Endodermal cell (in vitro differentiated cells): ENCODE results near the gene SEMA6C. TPM values are rescaled to one million over a fixed set of nuclear protein-coding genes. Genes with fewer than 3 reads are reported as not detected.

Experiments used
- DNase-seq: peaks from one replicate; pipeline ENCODE4 v3.0.0-alpha.2; 2017
- H3K27ac ChIP-seq: 2 replicates; pipeline ENCODE4 v1.5.1; 2013; ENCODE audit warnings: mild to moderate bottlenecking, low read depth, low read length, moderate library complexity
- H3K27me3 ChIP-seq: 2 replicates; pipeline ENCODE4 v1.6.1; 2013; ENCODE audit warnings: mild to moderate bottlenecking, low read length, moderate library complexity; ENCODE audit not compliant: insufficient read depth, control insufficient read depth, poor library complexity, severe bottlenecking
- H3K36me3 ChIP-seq: 2 replicates; pipeline ENCODE4 v1.7.0; 2013; ENCODE audit warnings: mild to moderate bottlenecking, low read length, moderate library complexity; ENCODE audit not compliant: control insufficient read depth, insufficient read depth
- H3K4me1 ChIP-seq: one replicate; pipeline ENCODE4 v1.7.0; 2013; ENCODE audit warnings: low read length; ENCODE audit not compliant: control insufficient read depth, insufficient read depth
- H3K4me3 ChIP-seq: 2 replicates; pipeline ENCODE4 v1.5.1; 2013; ENCODE audit warnings: mild to moderate bottlenecking, low read length, moderate library complexity
- H3K9ac ChIP-seq: 2 replicates; pipeline ENCODE4 v1.6.1; 2013; ENCODE audit warnings: mild to moderate bottlenecking, low read length, moderate library complexity; ENCODE audit not compliant: poor library complexity, severe bottlenecking; ENCODE audit errors: extremely low read depth
- H3K9me3 ChIP-seq: 2 replicates; pipeline ENCODE4 v1.6.1; 2013; ENCODE audit warnings: mild to moderate bottlenecking, low read length, moderate library complexity; ENCODE audit not compliant: control insufficient read depth
- H3K27ac Mint-ChIP-seq: 2 replicates; pipeline ENCODE4 v1.8.0; 2020; ENCODE audit warnings: mixed read lengths
- H3K27me3 Mint-ChIP-seq: 2 replicates; pipeline ENCODE4 v1.8.0; 2021; ENCODE audit warnings: mild to moderate bottlenecking, mixed read lengths; ENCODE audit not compliant: insufficient read depth
- H3K36me3 Mint-ChIP-seq: 2 replicates; pipeline ENCODE4 v1.8.0; 2020; ENCODE audit warnings: low read depth, mixed read lengths
- H3K4me1 Mint-ChIP-seq: 2 replicates; pipeline ENCODE4 v1.8.0; 2020; ENCODE audit warnings: mixed read lengths
- H3K4me3 Mint-ChIP-seq: 2 replicates; pipeline ENCODE4 v1.8.0; 2020; ENCODE audit warnings: mild to moderate bottlenecking, moderate library complexity, mixed read lengths
- H3K9me3 Mint-ChIP-seq: 2 replicates; pipeline ENCODE4 v1.8.0; 2020; ENCODE audit warnings: mild to moderate bottlenecking, mixed read lengths
- WGBS, 2 experiments: methylation state at CpG; one replicate each; pipeline versions ENCODE4 v1.1.5 to v1.1.7; 2013; ENCODE audit warnings: missing lambda C conversion rate in 2 of 2, mixed read lengths in 1 of 2; ENCODE audit not compliant: insufficient coverage in 1 of 2, insufficient read length in 1 of 2; 5-methylcytosine and 5-hydroxymethylcytosine counted together
- total RNA-seq, 2 donors: library from RNA; stranded (reverse); fragmentation: NEBNext Ultra II Directional in 1 of 2; extraction: Animal tissue kit (Norgen Biotek cat#: 25700) in 1 of 2; gene quantifications; 2 replicates in 1 of 2; 3 replicates in 1 of 2; pipeline ENCODE4 v1.2.1, GENCODE V29; 2021
- TF ChIP-seq, protein P1 (sequence below): fragments of 200-600 bp; sonication (generic); conservative IDR thresholded peaks from 2 replicates; pipeline ENCODE4 v1.5.0; 2021; ENCODE audit warnings: antibody characterized with exemption, mild to moderate bottlenecking

SEMA6C gene
- total RNA-seq, 2 donors from 2014 or later, result 23.8 to 26.5 TPM

DNA sequence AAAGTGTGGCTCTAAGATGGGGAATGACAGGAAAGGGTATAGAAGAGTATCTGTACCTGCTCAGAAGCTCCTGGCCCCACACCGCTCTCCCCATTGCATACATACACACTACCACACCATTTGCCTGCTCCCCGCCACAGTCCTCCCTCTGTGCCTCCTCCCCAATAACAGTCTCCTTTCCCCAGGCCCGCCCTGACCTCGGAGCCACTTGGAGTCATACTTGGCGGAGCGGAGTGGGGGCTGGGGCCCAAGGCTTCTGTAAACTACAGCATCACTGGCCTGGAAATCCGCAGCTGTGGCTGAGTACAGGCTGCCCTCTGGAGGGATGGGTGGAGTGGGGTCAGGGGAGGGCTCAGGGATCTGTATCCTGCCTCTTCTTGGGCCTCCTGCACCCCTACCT is 8.6 kb downstream of the SEMA6C start:
- H3K4me1 Mint-ChIP-seq, result no peaks in the 10 kb centered on the region
- 96 to 100% methylated on average over 1 to 7 of the region's 7 CpGs for WGBS, 2 experiments

DNA sequence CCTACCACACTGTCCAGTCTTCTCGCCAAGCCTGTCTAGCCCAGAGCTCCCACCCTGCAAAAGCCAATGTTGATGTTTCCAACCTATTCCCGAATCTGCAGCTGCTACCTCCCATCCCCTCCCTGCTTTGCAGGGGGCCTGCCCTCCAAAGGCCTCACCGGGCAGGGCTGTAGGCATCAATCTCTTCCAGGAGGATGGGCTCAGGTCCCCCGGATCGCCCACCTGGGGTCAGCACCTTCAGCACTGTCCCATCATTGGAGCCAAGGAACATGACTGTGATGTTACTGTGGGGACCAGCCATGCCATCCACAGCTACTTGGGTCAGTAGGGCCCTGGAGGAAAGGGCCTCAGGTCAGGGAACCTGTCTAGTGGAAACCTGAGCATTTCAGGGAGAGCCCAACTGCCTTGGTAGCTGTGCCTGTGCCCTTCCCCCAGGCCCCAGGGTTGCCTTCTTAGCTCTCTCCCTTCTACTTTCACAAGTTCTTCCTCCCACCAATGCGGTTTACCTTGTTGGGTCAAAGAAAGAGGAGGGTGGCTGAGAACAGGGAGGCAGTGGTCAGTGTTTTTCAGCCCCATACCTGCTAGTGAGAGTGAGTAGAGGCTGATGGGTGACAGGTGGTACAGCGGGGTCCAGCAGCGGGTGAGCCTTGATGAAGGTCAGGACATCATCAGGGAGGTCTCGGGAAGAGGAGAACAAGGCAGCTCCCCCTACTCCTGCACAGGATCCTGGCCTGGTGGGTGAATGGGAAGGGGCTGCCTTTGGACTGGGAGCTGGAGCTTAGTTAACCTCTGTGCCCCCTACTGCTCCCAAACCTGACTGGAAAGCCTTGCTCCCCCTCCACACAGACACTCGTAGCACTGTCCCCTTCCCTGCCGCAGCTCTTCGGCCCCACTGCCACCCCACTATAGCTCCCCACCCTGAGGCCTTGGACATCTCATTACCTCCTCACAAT is 10.7 kb downstream of the SEMA6C start:
- Mint-ChIP-seq H3K27ac (no peak overlapping the region), H3K4me1 (no peaks in the 10 kb centered on the region)

More for the DNA sequence above, 8.6 kb downstream of the SEMA6C start:
- Mint-ChIP-seq H3K27me3 (peaks cover 14% of the 10 kb centered on the region), H3K4me3 (no peak overlapping the region), H3K9me3 (no peaks in the 10 kb centered on the region), H3K27ac (no peak overlapping the region), H3K36me3 (peaks cover 51% of the 10 kb centered on the region)
- Histone ChIP-seq H3K27me3 (no peaks in the 10 kb centered on the region), H3K4me1 (no peaks in the 10 kb centered on the region), H3K36me3 (peaks cover 49% of the 10 kb centered on the region), H3K9me3 (no peaks in the 10 kb centered on the region), H3K9ac (no peak overlapping the region), H3K27ac (no peak overlapping the region), H3K4me3 (no peak overlapping the region)
- DNase-seq, result no peak
- TF ChIP-seq, protein P1, sequence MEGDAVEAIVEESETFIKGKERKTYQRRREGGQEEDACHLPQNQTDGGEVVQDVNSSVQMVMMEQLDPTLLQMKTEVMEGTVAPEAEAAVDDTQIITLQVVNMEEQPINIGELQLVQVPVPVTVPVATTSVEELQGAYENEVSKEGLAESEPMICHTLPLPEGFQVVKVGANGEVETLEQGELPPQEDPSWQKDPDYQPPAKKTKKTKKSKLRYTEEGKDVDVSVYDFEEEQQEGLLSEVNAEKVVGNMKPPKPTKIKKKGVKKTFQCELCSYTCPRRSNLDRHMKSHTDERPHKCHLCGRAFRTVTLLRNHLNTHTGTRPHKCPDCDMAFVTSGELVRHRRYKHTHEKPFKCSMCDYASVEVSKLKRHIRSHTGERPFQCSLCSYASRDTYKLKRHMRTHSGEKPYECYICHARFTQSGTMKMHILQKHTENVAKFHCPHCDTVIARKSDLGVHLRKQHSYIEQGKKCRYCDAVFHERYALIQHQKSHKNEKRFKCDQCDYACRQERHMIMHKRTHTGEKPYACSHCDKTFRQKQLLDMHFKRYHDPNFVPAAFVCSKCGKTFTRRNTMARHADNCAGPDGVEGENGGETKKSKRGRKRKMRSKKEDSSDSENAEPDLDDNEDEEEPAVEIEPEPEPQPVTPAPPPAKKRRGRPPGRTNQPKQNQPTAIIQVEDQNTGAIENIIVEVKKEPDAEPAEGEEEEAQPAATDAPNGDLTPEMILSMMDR, result no peak

DNA sequence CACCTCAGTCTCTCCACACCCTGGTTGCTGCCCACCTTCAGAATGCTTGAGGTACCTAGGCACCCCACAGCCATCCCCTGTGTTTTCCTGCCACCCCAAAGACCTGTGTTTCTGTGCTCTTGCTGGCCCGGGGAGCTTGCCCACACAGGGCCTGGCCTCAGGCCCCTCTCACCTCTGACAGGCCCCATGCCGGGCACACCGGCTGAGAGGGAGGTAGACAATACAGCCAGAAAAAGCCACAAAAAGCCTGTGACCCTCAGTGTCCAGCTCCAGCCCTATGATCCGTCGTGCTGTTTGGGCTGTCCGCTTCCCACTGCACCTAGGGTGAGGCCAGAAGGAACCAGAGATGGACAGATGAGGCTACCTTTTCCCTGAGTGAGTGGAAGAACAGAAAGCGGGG is 11.4 kb downstream of the SEMA6C start:
- no peak overlapping the region for H3K9ac ChIP-seq
- no peak for DNase-seq
- H3K9me3 ChIP-seq, result no peaks in the 10 kb centered on the region
- H3K27me3 ChIP-seq, result no peaks in the 10 kb centered on the region
- H3K27ac ChIP-seq, result no peak overlapping the region
- H3K4me1 Mint-ChIP-seq, result no peaks in the 10 kb centered on the region
- H3K4me3 ChIP-seq, result no peak overlapping the region
- peaks cover 37% of the 10 kb centered on the region for H3K36me3 ChIP-seq
- no peak overlapping the region for H3K27ac Mint-ChIP-seq
- peaks cover 20% of the 10 kb centered on the region for H3K27me3 Mint-ChIP-seq
- H3K9me3 Mint-ChIP-seq, result no peaks in the 10 kb centered on the region
- WGBS, 2 experiments, result 90 to 91% methylated on average over 6 to 7 of the region's 7 CpGs
- peaks cover 49% of the 10 kb centered on the region for H3K36me3 Mint-ChIP-seq
- no peak overlapping the region for H3K4me3 Mint-ChIP-seq
- TF ChIP-seq, protein P1, result no peak
- H3K4me1 ChIP-seq, result no peaks in the 10 kb centered on the region

More for the DNA sequence above, 10.7 kb downstream of the SEMA6C start:
- Histone ChIP-seq H3K27me3 (no peaks in the 10 kb centered on the region), H3K27ac (no peak overlapping the region), H3K9me3 (no peaks in the 10 kb centered on the region), H3K9ac (no peak overlapping the region), H3K4me1 (no peaks in the 10 kb centered on the region), H3K4me3 (no peak overlapping the region), H3K36me3 (peaks cover 37% of the 10 kb centered on the region)
- peak; percentile 63 for DNase-seq
- Mint-ChIP-seq H3K9me3 (no peaks in the 10 kb centered on the region), H3K27me3 (peaks cover 20% of the 10 kb centered on the region), H3K4me3 (no peak overlapping the region), H3K36me3 (peaks cover 51% of the 10 kb centered on the region)
- WGBS, 2 experiments, result 85 to 93% methylated on average over 8 to 12 of the region's 12 CpGs
- TF ChIP-seq, protein P1, result peak; percentile 65
